Peyer's patch (tissue), 4 donors: ENCODE results near the gene COMMD1.

Source experiments
- CTCF ChIP-seq, 6 experiments: fragments of 450-650 bp in 4 of 6; fragments of 200-600 bp in 2 of 6; sonication (generic) in 1 of 6; IDR thresholded peaks; one replicate each; pipeline ENCODE4 v1.5.1; 2017 to 2019; ENCODE audit warnings: antibody characterized with exemption in 6 of 6, mild to moderate bottlenecking in 3 of 6, moderate library complexity in 1 of 6
- POLR2A ChIP-seq, 2 donors: fragments of 450-650 bp; IDR thresholded peaks; one replicate each; pipeline ENCODE4 v1.5.1; 2017; ENCODE audit warnings: antibody characterized with exemption in 2 of 2, mild to moderate bottlenecking in 2 of 2, moderate library complexity in 2 of 2

DNA sequence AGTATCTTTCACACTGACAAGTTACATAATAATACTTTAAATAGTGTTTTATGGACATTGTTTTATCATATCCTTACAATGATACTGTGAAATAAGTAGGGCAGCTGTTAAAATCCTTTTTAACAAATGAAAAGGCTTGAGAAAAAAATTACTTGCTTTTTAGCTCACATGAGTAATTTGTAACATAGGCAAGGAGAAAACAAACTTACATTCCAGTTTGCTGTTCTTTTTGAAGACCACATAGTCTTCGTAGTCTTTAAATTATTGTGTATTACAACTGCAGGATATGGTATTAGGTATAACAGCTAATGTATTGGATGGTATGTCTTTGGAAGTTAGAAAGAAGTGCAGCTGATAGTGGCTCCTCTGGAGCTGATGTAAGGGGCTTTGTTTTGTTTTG, 130.8 kb downstream of the COMMD1 start:
- TF ChIP-seq CTCF (IDR thresholded peaks at IDR 0.05) (no peak), POLR2A (IDR thresholded peaks at IDR 0.05) (no peak)
